DMS153 treated with DMSO at 0.1 percent for 48 hours (cell line): Measurements from ENCODE around the gene LUC7L2.
A peak's percentile ranks its signal among the peaks of the same experiment; 100 is the strongest.
"Not testable (repeated sequence)": the region's sequence is repeated elsewhere in the genome, so short reads cannot be mapped to it uniquely, and the experiment has no call there.

ENCODE experiments used
- DNase-seq: peaks from one replicate; lab custom pipeline; 2025; ENCODE audit not compliant: unreplicated experiment; lab: John Stamatoyannopoulos, UW

LUC7L2 gene

GRCh38 chr7:139354729-139355128 is 5.0 kb upstream of the LUC7L2 start:
- DNase-seq = no peak

GRCh38 chr7:139355320-139355719 is 4.4 kb upstream of the LUC7L2 start:
- no peak for DNase-seq

GRCh38 chr7:139357729-139358506 is 1.8 kb upstream of the LUC7L2 start:
- DNase-seq = not testable (repeated sequence)

GRCh38 chr7:139358541-139359365 is 941 bp upstream of the LUC7L2 start:
- peak; percentile 9 for DNase-seq

GRCh38 chr7:139360210-139360947 is 685 bp downstream of the LUC7L2 start:
- peak; percentile 89 for DNase-seq

- DNase-seq = no peak
These were observed 1.2 kb downstream of the LUC7L2 start for GRCh38 chr7:139360948-139361307.

GRCh38 chr7:139361523-139361922 is 1.8 kb downstream of the LUC7L2 start:
- DNase-seq = no peak

- DNase-seq = no peak
These were observed 2.6 kb downstream of the LUC7L2 start for GRCh38 chr7:139362302-139362701.

GRCh38 chr7:139362981-139363380 is 3.3 kb downstream of the LUC7L2 start:
- DNase-seq = no peak

GRCh38 chr7:139365336-139365735 is 5.6 kb downstream of the LUC7L2 start:
- no peak for DNase-seq

- no peak for DNase-seq
These were observed 6.7 kb downstream of the LUC7L2 start for GRCh38 chr7:139366400-139366799.

- no peak for DNase-seq
These were observed 7.9 kb downstream of the LUC7L2 start for GRCh38 chr7:139367438-139368155.

- DNase-seq = no peak
These were observed 10.7 kb downstream of the LUC7L2 start for GRCh38 chr7:139370301-139370942.

GRCh38 chr7:139370943-139371313 is 11.2 kb downstream of the LUC7L2 start:
- no peak for DNase-seq

GRCh38 chr7:139374246-139374645 is 14.6 kb downstream of the LUC7L2 start:
- no peak for DNase-seq

GRCh38 chr7:139382439-139382838 is 22.7 kb downstream of the LUC7L2 start:
- no peak for DNase-seq

GRCh38 chr7:139384611-139385010 is 24.9 kb downstream of the LUC7L2 start:
- DNase-seq = no peak

GRCh38 chr7:139387594-139387993 is 27.9 kb downstream of the LUC7L2 start:
- DNase-seq = no peak

GRCh38 chr7:139389091-139389490 is 29.4 kb downstream of the LUC7L2 start:
- DNase-seq = no peak

GRCh38 chr7:139389774-139390173 is 30.1 kb downstream of the LUC7L2 start:
- no peak for DNase-seq
